HG03095 (cell line): Measurements from ENCODE around the gene NRG2.

ENCODE experiments used
- ATAC-seq: cut with Tn5 transposase; IDR thresholded peaks from one replicate; pipeline ENCODE4 v1.9.1; 2021; ENCODE audit warnings: moderate library complexity; ENCODE audit not compliant: unreplicated experiment

Gene NRG2

DNA sequence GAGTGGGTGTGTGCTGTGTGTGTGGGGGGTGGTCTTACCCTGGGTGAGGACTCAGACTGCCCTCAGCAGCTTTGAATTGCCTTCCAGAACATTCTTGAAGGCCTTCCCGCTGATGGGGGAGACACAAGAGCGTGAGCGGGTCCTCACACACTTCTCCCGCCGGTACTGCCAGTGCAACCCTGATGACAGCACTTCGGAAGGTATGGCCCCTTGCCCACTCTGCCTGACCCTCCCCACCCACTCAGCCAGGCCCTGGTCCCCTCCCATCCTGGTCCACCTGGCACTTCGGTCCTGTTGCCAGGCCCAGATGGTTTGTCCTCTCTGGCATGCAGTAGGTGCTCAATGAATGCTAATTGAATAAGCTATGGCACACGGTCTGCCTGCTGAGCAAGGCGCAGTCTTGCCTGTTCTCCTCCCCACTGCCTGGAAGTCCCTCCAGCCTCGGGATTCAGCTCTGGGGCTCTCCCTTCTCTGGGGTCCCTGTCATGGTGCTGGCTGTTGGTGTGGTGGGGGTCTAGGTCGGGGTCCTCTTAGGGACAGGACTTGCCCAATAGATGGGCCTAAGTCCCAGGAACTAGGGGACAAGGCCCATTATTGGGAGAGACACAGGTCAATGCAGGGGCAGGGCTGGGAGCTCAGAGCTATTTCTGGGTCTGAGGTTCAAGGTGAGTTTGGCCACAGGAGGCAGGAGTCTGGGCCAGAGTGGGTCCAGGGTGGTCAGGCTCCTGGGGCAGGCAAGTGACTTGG lies 221.1 kb downstream of the NRG2 start:
- no peak for ATAC-seq

DNA sequence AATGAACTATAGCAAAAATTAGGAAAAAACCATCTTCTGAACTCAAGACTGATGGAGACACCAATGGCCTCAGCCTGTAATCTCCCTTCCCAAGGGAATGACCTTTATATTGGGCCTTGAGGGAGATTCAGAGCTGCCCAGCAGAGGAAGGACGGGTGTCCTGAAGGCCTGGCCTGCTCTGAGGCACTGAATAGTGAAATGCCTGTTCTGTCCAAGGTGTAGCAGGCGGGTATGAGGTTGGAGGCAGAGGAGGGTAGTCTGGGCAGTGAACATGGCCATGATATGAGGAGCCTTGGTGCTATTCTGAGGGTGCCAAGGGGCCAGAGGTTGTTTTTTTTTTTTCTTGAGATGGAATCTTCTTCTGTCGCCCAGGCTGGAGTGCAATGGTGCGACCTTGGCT lies 222.5 kb downstream of the NRG2 start:
- ATAC-seq, result no peak

DNA sequence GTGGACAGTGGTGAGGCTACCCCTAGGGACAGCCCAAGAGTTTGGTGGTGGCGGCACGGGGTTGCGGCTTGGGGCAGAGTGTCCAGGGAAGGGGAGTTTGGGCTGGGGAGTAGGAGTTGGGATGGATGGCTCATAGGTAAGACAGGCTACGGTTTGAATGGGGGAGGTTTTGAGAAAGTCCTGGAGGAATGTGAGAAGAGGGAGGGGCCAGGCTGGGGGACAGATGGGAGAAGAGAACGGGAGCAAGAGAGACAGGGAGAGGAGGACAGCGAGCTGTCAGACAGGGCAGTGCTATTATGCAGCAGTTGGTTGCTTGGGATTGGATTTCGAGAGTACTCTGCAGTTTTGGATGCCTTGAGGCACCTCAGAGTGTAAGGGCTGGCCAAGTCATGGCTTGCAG lies 223.0 kb downstream of the NRG2 start:
- ATAC-seq, result no peak

DNA sequence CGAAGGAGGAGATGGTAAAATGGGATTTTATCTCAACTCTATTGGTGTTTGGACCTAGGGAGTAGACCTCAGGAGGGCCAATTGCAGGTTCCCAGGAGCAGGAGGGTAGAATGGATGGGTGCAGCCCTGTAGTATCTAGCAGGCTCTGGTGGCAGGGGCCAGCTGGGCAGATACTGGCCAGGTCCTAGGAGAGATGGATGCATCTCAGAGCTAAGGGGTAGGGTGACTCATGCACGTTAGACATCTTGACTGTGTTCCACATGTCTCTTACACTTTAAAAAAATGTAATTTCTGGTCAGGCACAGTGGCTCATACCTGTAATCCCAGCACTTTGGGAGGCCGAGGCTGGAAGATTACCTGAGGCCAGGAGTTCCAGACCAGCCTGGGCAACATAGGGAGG lies 225.1 kb downstream of the NRG2 start:
- no peak for ATAC-seq

DNA sequence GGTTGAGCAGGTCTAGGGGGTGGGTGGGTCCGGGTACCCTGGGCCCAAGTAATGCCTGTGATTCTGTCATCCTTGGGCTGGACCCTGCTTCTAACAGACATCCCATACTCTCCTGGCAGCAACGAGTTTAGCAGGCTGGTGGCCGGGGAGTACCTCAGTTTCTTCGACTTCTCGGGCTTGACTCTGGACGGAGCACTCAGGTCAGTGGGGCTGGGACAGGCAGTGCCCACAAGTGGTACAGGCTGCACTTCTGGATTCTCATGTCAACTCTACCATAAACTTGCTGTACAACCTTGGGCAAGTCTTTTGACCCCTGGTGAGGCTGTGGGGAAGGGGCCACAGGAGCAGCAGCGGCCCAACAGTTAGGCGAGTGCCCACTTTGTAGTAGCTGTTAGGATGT lies 225.7 kb downstream of the NRG2 start:
- no peak for ATAC-seq

DNA sequence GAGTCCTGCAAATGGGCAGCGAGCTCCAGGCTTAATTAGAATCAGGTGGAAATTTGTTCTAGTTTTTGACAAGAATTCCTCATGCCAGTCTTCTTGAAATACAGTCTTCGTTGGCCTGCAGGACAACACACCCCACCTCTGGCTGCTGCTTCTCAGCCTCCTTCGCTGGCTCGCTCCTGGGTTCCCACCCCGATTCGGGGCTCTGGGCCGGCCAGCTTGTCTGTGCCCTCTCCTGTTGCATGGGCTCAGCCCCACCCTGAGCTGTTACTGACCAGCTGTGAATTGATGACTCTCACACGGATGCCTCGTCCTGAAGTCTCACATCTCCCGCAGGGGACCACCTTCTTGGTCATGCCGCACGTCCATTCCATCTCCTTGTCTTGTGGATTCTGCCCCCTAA lies 226.5 kb downstream of the NRG2 start:
- no peak for ATAC-seq

DNA sequence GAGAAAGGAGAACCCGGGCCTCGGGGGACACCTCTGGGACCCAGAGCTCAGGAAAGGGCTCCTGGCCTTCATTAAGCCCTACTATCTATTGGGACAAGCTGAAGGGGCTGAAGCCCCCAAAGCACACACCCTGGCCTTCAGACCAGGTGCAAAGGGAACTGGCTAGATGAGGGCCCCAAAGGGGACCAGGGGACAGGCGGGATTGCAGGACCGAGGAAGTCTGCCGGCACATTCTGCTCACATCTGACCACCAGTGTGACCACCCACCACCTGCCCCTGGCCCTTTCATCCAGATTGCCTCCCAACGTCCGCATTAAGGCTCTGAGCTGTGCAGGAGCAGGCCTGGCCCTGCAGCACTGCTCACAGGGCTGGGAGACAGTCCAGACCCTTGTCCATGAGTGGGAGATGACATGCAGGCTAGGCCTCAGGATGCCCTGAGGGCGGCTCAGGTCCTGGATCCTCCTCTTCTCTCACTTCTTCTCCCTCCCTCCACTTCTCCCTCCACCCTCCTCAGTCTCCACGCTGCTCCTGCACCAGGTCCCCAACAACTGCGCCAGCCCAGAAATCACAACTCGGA lies 228.3 kb downstream of the NRG2 start:
- ATAC-seq, result no peak

DNA sequence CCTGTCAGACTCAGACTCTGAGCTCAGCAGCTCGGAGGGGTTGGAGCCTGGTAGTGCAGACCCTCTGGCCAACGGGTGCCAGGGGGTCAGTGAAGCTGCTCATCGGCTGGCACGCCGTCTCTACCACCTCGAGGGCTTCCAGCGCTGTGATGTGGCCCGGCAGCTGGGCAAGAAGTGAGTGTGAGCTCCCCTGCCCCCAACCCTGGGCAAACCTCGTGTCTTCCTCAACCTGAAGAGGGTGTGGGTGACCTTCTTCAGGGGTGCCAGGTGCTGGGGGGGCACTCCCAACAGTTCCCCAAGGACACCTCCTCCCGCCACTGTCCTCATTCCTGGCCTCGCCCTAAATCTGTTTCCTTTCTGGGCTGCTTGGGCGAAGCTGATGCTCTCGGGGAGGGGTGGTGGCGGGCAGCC lies 228.9 kb downstream of the NRG2 start:
- no peak for ATAC-seq

DNA sequence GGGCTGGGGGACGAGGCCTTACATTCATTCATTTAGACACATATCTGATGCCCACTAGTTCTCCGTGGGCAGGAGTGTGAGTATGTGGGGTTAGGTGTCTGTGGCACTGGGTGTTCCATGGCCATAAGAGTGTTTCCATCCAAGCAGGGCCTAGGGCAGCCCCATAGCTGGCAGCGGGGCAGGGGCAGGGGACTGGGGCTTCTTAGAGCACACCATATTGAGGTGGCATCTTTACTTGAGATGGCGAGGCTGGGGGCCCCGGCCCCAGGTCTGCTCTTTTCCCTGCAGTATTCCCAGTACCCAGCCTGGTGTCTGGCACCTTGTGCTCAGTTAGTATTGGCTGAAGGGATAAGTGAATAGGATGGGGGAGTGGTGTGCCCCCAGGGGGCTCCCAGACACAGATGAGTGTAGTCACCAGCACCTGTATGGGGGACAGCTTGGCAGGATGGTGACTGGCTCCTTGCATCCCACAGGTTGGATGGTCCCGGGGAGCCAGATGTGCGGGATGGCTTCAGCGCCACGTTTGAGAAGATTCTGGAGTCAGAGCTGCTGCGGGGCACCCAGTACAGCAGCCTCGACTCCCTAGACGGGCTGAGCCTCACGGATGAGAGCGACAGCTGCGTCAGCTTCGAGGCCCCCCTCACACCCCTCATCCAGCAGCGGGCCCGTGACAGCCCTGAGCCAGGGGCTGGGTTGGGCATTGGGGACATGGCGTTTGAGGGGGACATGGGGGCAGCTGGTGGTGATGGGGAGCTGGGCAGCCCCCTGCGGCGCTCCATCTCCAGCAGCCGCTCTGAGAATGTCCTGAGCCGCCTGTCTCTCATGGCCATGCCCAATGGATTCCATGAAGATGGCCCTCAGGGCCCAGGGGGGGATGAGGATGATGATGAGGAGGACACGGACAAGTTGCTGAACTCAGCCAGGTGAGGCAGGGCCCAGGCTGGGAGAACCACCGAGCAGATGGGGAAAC lies 230.0 kb downstream of the NRG2 start:
- ATAC-seq, result no peak

DNA sequence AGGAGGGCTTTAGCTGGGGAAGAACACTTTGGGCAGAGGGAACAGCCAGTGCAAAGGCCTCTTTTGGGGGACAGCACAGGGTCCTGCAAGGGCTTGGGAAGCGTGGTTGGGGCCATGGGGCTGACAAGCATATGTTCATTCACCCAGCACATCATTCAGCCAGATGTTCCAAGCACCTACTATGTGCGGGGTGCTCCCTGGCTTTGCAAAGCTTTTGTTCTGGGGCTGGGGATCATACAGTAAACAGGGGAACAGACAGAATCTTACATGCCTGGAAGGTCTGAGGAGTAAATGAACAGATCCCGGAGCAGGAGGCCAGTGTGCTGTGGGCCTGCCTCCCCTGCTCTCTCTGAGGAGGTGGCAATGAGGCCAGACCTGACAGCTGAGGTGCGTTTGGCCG lies 230.8 kb downstream of the NRG2 start:
- no peak for ATAC-seq

DNA sequence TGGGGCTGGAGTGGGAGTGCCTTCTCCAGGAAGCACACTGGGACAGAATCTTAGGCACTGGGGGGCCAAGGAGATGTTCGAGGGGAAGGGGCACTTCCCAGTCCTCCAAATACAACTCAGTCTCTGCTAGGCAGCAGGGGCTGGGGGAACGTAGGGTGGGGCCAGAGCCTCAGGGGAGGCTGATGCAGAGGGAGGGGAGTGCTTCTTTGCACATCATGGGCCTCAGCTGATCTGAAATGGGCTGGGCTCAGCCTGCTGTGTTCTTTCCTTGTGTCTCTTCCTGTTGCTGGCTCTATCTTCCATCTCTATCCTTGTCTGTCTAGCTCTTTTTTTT lies 231.9 kb downstream of the NRG2 start:
- no peak for ATAC-seq

DNA sequence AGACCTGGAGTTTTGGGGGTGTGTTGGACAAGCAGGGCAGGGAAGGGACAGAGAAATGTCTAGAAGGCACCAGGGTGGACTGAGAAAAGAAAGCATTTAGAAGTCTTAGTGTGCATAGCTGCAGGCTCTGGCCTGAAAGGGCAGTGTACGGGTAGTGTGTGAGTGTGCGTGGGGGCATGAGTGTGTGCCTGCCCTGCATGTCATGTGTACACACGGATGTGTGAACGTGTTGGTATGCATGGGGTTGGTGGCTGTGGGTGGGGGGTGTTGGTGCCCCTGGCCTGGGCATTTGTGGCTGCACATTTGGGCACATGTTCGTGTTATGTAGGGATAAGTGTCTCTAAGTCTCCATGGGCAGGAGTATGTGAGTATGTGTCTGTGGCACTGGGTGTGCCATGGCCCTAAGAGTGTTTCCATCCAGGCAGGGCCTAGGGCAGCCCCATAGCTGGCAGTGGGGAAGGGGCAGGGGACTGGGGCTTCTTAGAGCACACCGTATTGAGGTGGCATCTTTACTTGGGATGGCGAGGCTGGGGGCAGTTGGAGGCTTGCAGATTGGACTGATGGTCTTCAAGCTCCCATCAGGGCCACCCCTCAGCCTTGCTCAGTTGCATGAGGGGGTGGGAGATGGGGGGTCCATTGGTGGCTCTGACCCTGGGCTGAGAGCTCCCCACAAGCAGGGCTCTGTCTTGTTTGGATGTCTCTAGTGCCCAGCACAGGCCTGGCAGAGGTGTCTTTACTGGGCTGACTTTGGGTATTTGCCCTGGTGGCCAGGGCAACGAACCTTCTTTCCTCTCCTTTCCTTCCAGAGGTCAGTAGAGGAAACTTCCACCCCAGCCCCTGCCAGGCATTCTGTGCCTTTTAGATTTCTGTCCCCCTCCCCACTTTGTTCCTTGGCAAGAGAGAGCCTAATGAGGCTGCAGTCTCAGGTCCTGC lies 232.5 kb downstream of the NRG2 start:
- no peak for ATAC-seq

DNA sequence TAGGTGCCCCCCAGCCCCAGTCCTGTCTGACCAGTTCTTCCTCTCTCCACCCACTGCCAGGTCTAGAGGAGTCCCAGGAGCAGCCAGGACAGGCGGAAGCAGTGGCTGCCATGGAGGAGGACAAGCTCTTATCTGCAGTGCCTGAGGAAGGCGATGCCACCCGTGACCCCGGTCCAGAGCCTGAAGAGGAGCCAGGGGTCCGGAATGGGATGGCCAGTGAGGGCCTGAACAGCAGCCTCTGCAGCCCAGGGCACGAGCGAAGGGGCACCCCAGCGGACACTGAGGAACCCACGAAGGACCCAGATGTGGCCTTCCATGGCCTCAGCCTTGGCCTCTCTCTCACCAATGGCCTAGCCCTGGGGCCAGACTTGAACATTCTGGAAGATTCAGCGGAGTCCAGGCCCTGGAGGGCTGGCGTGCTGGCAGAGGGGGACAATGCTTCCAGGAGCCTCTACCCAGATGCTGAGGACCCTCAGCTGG lies 233.7 kb downstream of the NRG2 start:
- no peak for ATAC-seq

DNA sequence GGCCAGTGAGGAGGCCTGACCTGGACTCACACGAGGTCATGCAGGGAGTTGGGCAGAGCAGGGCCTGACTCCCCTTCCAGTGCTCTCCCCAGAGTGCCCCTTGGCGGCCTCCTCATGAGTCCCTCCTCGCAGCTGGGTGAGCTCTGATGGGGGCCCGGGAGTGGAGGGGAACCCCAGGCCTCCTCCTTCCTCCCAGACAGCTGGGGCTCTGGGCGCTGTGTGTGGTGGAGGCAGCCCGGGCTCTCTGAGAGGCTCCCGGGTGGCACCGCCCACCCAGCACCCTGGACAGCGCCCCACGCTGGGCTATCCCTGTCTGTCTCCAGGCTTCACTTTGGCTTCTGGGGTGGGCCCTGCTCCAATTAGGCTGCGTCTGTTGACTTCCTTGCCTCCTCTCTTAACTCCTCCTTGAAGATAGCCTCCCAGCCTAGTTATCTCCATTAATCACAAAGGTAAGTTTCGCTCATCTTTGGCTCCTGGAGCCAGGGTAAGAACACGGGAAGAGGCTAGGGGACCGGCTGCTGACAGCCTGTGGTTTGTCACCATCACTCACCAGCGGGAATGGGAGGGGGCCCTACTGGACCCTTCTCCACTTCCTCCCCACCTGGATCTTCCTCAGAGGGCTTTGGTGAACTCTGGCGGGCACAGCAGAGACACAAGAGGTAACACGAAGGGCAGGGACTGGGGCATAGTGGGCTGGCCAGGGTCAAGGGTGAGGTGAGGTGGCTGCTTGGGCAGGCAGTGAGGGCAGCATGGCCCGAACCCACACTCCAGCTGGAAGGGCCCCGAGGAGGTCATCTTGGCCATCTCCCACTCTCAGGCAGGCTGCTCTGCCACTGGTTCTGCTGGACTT lies 234.4 kb downstream of the NRG2 start:
- ATAC-seq, result no peak

DNA sequence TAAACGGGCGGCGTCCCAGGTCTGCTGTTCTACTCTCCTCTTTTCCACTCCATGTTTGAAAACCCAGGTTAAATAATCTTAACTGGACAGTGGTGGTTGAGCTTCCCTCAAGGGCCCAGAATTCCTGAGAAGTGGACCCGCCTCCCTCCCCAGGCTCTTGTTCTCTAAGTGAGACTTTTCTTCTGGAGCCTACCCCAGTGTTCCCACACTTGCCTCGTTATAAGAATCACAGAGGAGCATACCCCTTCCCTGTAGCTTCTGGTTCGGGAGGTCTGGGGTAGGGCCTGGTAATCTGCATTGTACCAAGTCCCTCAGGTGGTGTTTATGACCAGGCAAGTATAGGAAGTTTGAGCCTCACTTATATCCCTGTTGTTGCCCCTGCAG lies 235.5 kb downstream of the NRG2 start:
- ATAC-seq, result no peak

DNA sequence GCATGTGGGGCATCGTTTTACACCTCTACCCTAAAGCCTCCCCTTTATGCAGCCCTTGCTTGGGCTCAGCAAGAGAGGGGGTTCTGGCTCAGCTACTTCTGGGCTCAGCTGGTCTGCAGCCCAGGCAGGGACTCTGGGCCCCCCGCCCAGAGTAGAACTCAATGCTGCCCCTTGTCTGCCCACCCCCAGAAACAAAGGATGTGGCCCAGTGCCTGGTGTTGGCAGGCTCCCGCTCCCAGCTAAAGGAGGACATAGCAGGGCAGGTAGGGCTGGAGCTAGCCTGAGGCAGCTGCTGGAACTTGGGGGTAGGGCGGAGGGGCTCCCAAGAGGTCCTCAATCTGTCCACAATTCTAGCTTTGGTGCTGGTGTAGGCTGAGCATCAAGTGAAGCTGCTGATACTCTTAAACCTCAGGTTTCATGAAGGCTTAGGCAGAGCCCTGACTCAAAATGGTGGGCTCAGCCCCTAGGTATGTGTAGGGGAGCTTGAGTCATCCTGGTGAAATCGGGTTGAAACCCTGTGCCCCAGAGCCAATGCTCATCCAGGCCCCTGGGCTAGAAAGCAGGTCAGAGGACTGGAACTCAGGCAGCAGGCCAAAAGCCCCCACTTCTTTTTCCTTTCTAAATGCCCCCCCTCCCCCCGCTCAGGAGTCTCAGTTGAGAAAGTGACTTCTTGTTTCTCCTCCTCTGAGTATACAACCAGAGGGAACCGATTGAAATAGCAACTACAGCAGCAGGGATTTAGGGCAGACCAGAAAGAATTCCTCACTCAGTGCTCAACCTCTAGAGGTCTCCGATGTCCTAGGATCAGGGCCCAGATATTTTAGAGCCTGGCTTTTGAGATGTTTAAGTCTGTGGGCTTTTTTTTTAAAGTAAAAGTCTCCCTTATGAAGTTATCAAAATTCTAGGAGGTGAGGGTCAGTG lies 236.1 kb downstream of the NRG2 start:
- no peak for ATAC-seq

DNA sequence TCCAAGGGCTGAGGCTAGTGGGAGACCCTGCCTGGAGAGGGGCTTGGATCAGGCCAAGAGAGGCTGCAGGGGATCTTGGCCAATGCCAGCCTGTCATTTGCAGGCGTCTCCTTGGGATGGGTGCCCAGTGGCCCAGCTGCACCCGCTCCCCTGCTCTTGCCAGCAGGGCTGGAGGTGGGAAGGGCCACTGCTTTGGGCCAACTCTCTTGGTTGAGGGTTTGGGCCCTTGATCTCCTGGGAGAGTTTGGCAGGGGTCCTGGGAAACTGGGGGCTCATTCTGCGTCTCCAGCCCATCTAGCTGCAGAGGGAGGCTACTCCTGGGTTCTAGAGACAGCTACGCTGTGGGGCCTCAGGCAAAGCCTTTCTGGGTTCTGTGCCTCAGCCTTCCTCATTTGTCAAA lies 237.0 kb downstream of the NRG2 start:
- no peak for ATAC-seq

DNA sequence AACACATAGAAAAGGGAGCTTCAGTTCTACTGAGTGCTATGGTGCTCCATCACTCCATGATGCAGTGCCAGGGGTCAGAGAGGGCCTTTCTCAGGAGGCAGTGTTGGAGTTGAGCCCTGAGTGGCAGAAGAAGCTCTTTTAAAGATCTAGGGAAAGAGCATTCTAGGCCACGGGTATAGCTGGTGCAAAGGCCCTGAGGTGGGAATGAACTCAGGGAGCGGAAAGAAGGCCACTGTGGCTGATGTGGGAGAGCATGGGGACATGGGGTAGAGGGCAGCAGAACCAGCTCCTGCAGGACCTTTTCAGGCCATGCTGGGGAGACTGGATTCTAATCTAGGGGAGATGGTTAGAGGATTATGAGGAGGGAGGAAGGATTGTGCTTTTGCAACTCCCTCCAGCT lies 237.6 kb downstream of the NRG2 start:
- ATAC-seq, result no peak
